H9 (cell line): ENCODE data around the gene PTEN. TPM values are rescaled to one million over a fixed set of nuclear protein-coding genes. Genes with fewer than 3 reads are reported as not detected.

Experiments
- DNase-seq: peaks from one replicate; pipeline ENCODE4 v3.0.0-alpha.2; 2017
- H2AFZ ChIP-seq: one replicate; pipeline ENCODE4 v1.6.1; 2013; ENCODE audit warnings: mild to moderate bottlenecking, low read length, control low read depth, moderate library complexity
- H2AK5ac ChIP-seq: 2 replicates; pipeline ENCODE4 v1.6.1; 2013; ENCODE audit warnings: low read length, control low read depth, mixed read lengths; ENCODE audit not compliant: insufficient read length
- H2BK120ac ChIP-seq: one replicate; pipeline ENCODE4 v1.6.1; 2013; ENCODE audit warnings: low read depth, mild to moderate bottlenecking, low read length, control low read depth, inconsistent platforms; ENCODE audit not compliant: poor library complexity, severe bottlenecking
- H2BK12ac ChIP-seq: 2 replicates; pipeline ENCODE4 v1.6.1; 2013; ENCODE audit warnings: low read length, control low read depth, mixed read lengths, low read depth; ENCODE audit not compliant: insufficient read length
- H2BK15ac ChIP-seq: 2 replicates; pipeline ENCODE4 v1.6.1; 2013; ENCODE audit warnings: low read depth, low read length, control low read depth
- H2BK20ac ChIP-seq: one replicate; pipeline ENCODE4 v1.6.1; 2013; ENCODE audit warnings: low read depth, mild to moderate bottlenecking, low read length, control low read depth, inconsistent platforms; ENCODE audit not compliant: poor library complexity, severe bottlenecking
- H2BK5ac ChIP-seq: 2 replicates; pipeline ENCODE4 v1.6.1; 2013; ENCODE audit warnings: low read length, control low read depth, mixed read lengths; ENCODE audit not compliant: insufficient read length
- H3K14ac ChIP-seq: 2 replicates; pipeline ENCODE4 v1.6.1; 2013; ENCODE audit warnings: low read length, control low read depth; ENCODE audit not compliant: insufficient read depth
- H3K18ac ChIP-seq: 2 replicates; pipeline ENCODE4 v1.6.1; 2013; ENCODE audit warnings: low read depth, mild to moderate bottlenecking, mixed read lengths, low read length, control low read depth; ENCODE audit not compliant: insufficient read length
- H3K23ac ChIP-seq: 2 replicates; pipeline ENCODE4 v1.6.1; 2013; ENCODE audit warnings: low read length, control low read depth, mixed read lengths, low read depth; ENCODE audit not compliant: insufficient read length
- H3K23me2 ChIP-seq: 2 replicates; pipeline ENCODE4 v1.6.1; 2013; ENCODE audit warnings: low read depth, mild to moderate bottlenecking, mixed read lengths, low read length, control low read depth; ENCODE audit not compliant: insufficient read length, poor library complexity, severe bottlenecking
- H3K27ac ChIP-seq: 2 replicates; pipeline ENCODE4 v1.5.1; 2013; ENCODE audit warnings: low read length, control low read depth, mixed read lengths, low read depth; ENCODE audit not compliant: insufficient read length
- H3K27me3 ChIP-seq: 2 replicates; pipeline ENCODE4 v1.6.1; 2013; ENCODE audit warnings: low read length, control low read depth, inconsistent platforms; ENCODE audit not compliant: insufficient read depth
- H3K4ac ChIP-seq: 2 replicates; pipeline ENCODE4 v1.6.1; 2013; ENCODE audit warnings: low read depth, mild to moderate bottlenecking, control low read depth, inconsistent platforms, low read length, moderate library complexity
- H3K4me1 ChIP-seq: 2 replicates; pipeline ENCODE4 v1.6.1; 2013; ENCODE audit warnings: low read length, control low read depth, inconsistent platforms; ENCODE audit not compliant: insufficient read depth
- H3K4me2 ChIP-seq: 2 replicates; pipeline ENCODE4 v1.6.1; 2013; ENCODE audit warnings: low read length, control low read depth, mixed read lengths; ENCODE audit not compliant: insufficient read length, insufficient read depth
- H3K56ac ChIP-seq: 2 replicates; pipeline ENCODE4 v1.6.1; 2013; ENCODE audit warnings: low read depth, mild to moderate bottlenecking, mixed read lengths, low read length, control low read depth; ENCODE audit not compliant: insufficient read length
- H3K79me1 ChIP-seq: 2 replicates; pipeline ENCODE4 v1.6.1; 2013; ENCODE audit warnings: low read depth, mild to moderate bottlenecking, moderate library complexity, low read length, control low read depth, inconsistent platforms; ENCODE audit not compliant: insufficient read depth, poor library complexity, severe bottlenecking
- H3K79me2 ChIP-seq: 2 replicates; pipeline ENCODE4 v1.6.1; 2013; ENCODE audit warnings: low read length, control low read depth, inconsistent platforms; ENCODE audit not compliant: insufficient read depth
- H3K9ac ChIP-seq: 2 replicates; pipeline ENCODE4 v1.6.1; 2013; ENCODE audit warnings: low read length, control low read depth, mixed read lengths; ENCODE audit not compliant: insufficient read length; ENCODE audit errors: extremely low read depth
- H3K9me3 ChIP-seq: one replicate; pipeline ENCODE4 v1.6.1; 2013; ENCODE audit warnings: low read depth, low read length, inconsistent platforms; ENCODE audit not compliant: control insufficient read depth
- H3T11ph ChIP-seq: one replicate; pipeline ENCODE4 v1.6.1; 2013; ENCODE audit warnings: mild to moderate bottlenecking, low read length, control low read depth, inconsistent platforms
- H4K20me1 ChIP-seq: one replicate; pipeline ENCODE4 v1.6.1; 2013; ENCODE audit not compliant: control insufficient read depth, insufficient read length, insufficient read depth
- H4K5ac ChIP-seq: 2 replicates; pipeline ENCODE4 v1.6.1; 2013; ENCODE audit warnings: low read depth, mild to moderate bottlenecking, mixed read lengths, low read length, control low read depth; ENCODE audit not compliant: insufficient read length
- H4K8ac ChIP-seq: replicated peaks from 2 replicates; pipeline ENCODE4 v1.6.1; 2013; ENCODE audit warnings: low read length, control low read depth, mixed read lengths, low read depth; ENCODE audit not compliant: insufficient read length
- H4K91ac ChIP-seq: 2 replicates; pipeline ENCODE4 v1.6.1; 2013; ENCODE audit warnings: low read depth, mild to moderate bottlenecking, moderate library complexity, mixed read lengths, low read length, control low read depth; ENCODE audit not compliant: insufficient read length
- H3K27ac Mint-ChIP-seq, 3 experiments: 2 replicates in 2 of 3; 3 replicates in 1 of 3; pipeline ENCODE4 v1.8.0; 2020 to 2021; ENCODE audit warnings: mixed read lengths in 3 of 3, mild to moderate bottlenecking in 1 of 3, moderate library complexity in 1 of 3
- H3K27me3 Mint-ChIP-seq: 2 replicates; pipeline ENCODE4 v1.8.0; 2021; ENCODE audit warnings: low read depth, mild to moderate bottlenecking, moderate library complexity, mixed read lengths
- H3K36me3 Mint-ChIP-seq, 3 experiments: 2 replicates in 2 of 3; 3 replicates in 1 of 3; pipeline ENCODE4 v1.8.0; 2020 to 2021; ENCODE audit warnings: low read depth in 3 of 3, mixed read lengths in 3 of 3; ENCODE audit not compliant: insufficient read depth in 1 of 3
- H3K4me1 Mint-ChIP-seq, 2 experiments: 2 replicates each; pipeline ENCODE4 v1.8.0; 2020; ENCODE audit warnings: mixed read lengths in 2 of 2
- H3K4me3 Mint-ChIP-seq, 2 experiments: 2 replicates in 1 of 2; 3 replicates in 1 of 2; pipeline ENCODE4 v1.8.0; 2020 to 2021; ENCODE audit warnings: mild to moderate bottlenecking in 2 of 2, mixed read lengths in 2 of 2, moderate library complexity in 1 of 2
- H3K9me3 Mint-ChIP-seq, 2 experiments: 2 replicates in 1 of 2; 3 replicates in 1 of 2; pipeline ENCODE4 v1.8.0; 2020; ENCODE audit warnings: mild to moderate bottlenecking in 2 of 2, mixed read lengths in 2 of 2, moderate library complexity in 1 of 2
- CTCF ChIP-seq: fragments of 200-600 bp; sonication (generic); conservative IDR thresholded peaks from 3 replicates; pipeline ENCODE4 v1.8.0; 2021; ENCODE audit warnings: antibody characterized with exemption, mild to moderate bottlenecking
- total RNA-seq: library from RNA; stranded (reverse); gene quantifications from 2 replicates; pipeline ENCODE4 v1.2.1, GENCODE V29; 2021

PTEN gene
- total RNA-seq, 1 experiment from 2014 or later = 52.8 TPM

GRCh38 chr10:87826653-87827052 is 36.8 kb upstream of the PTEN start:
- Histone ChIP-seq H3K27me3 (peaks cover 3% of the 10 kb centered on the region; the same call in 1 of the 2 replicates), H3K4me1 (no peaks in the 10 kb centered on the region), H3T11ph (no peak overlapping the region), H3K4ac (no peak overlapping the region), H3K9ac (no peak overlapping the region), H2BK5ac (no peak overlapping the region), H3K27ac (no peak overlapping the region), H2BK15ac (no peak overlapping the region), H2BK12ac (no peak overlapping the region), H2BK20ac (no peak overlapping the region), H4K8ac (no peak overlapping the region), H3K23me2 (no peaks in the 10 kb centered on the region), H3K14ac (no peak overlapping the region), H4K20me1 (no peaks in the 10 kb centered on the region), H3K56ac (no peak overlapping the region), H4K5ac (no peak overlapping the region), H4K91ac (no peak overlapping the region), H3K79me2 (no peaks in the 10 kb centered on the region), H3K23ac (no peak overlapping the region), H3K9me3 (no peaks in the 10 kb centered on the region), H2BK120ac (no peak overlapping the region), H2AK5ac (no peak overlapping the region), H3K18ac (no peak overlapping the region), H2AFZ (no peak overlapping the region), H3K4me2 (no peak overlapping the region), H3K79me1 (no peaks in the 10 kb centered on the region)
- Mint-ChIP-seq H3K36me3 (no peaks in the 10 kb centered on the region), H3K9me3 (no peaks in the 10 kb centered on the region), H3K4me1 (no peaks in the 10 kb centered on the region), H3K27me3 (no peaks in the 10 kb centered on the region), H3K27ac (no peak overlapping the region), H3K4me3 (no peak overlapping the region)
- no peak for DNase-seq
- TF ChIP-seq CTCF = no peak
